Liver (tissue), 9 donors: ENCODE measurements around the gene FAM78A. TPM values are rescaled to one million over a fixed set of nuclear protein-coding genes. Genes with fewer than 3 reads are reported as not detected.

Experiments
- DNase-seq: peaks from one replicate; pipeline ENCODE4 v3.0.0-alpha.2; 2017; ENCODE audit warnings: low spot score
- H3K27ac ChIP-seq, 2 donors: one replicate each; pipeline ENCODE4 v1.7.0; 2013; ENCODE audit warnings: inconsistent platforms in 2 of 2, low read length in 2 of 2, control low read depth in 1 of 2, low read depth in 1 of 2, mild to moderate bottlenecking in 1 of 2
- H3K27me3 ChIP-seq, 4 donors: one replicate each; pipeline versions ENCODE4 v1.6.1 to v1.7.0; 2013; ENCODE audit warnings: low read length in 3 of 4, inconsistent platforms in 1 of 4, mild to moderate bottlenecking in 1 of 4, moderate library complexity in 1 of 4; ENCODE audit not compliant: control insufficient read depth in 4 of 4, insufficient read depth in 4 of 4
- H3K36me3 ChIP-seq, 4 donors: one replicate each; pipeline versions ENCODE4 v1.6.1 to v1.7.0; 2013; ENCODE audit warnings: low read length in 3 of 4, mild to moderate bottlenecking in 3 of 4, low read depth in 1 of 4, moderate library complexity in 1 of 4; ENCODE audit not compliant: control insufficient read depth in 4 of 4, insufficient read depth in 3 of 4
- H3K4me1 ChIP-seq, 4 donors: one replicate each; pipeline versions ENCODE4 v1.6.1 to v1.7.0; 2013; ENCODE audit warnings: low read length in 3 of 4, mild to moderate bottlenecking in 3 of 4, moderate library complexity in 1 of 4; ENCODE audit not compliant: control insufficient read depth in 4 of 4, insufficient read depth in 4 of 4
- H3K4me3 ChIP-seq, 3 donors: one replicate each; pipeline versions ENCODE4 v1.6.1 to v1.7.0; 2013; ENCODE audit warnings: low read length in 3 of 3, control low read depth in 1 of 3, low read depth in 1 of 3, mild to moderate bottlenecking in 1 of 3
- H3K9ac ChIP-seq, 2 donors: one replicate each; pipeline ENCODE4 v1.7.0; 2013; ENCODE audit warnings: low read length in 2 of 2, mild to moderate bottlenecking in 2 of 2, moderate library complexity in 2 of 2, control low read depth in 1 of 2, low read depth in 1 of 2
- H3K9me3 ChIP-seq, 4 donors: one replicate each; pipeline versions ENCODE4 v1.6.1 to v1.7.0; 2013; ENCODE audit warnings: low read length in 3 of 4; ENCODE audit not compliant: control insufficient read depth in 4 of 4
- ATF3 ChIP-seq: IDR thresholded peaks from 2 replicates; pipeline ENCODE4 v1.6.1; 2016; ENCODE audit warnings: antibody characterized with exemption
- EGR1 ChIP-seq, 2 donors: IDR thresholded peaks; 2 replicates each; pipeline ENCODE4 v1.6.1; 2016 to 2018; ENCODE audit warnings: antibody characterized with exemption in 2 of 2, low read depth in 2 of 2
- FOXA1 ChIP-seq: IDR thresholded peaks from 2 replicates; pipeline ENCODE4 v1.6.1; 2016; ENCODE audit warnings: antibody characterized with exemption
- FOXA2 ChIP-seq: IDR thresholded peaks from 2 replicates; pipeline ENCODE4 v1.6.1; 2016; ENCODE audit warnings: antibody characterized with exemption
- GABPA ChIP-seq, 2 donors: IDR thresholded peaks in 1 of 2; conservative IDR thresholded peaks in 1 of 2; 2 replicates each; pipeline ENCODE4 v1.6.1; 2016; ENCODE audit warnings: antibody characterized with exemption in 2 of 2, mild to moderate bottlenecking in 1 of 2, moderate library complexity in 1 of 2
- HNF4A ChIP-seq, 2 donors: conservative IDR thresholded peaks; 2 replicates each; pipeline ENCODE4 v1.6.1; 2016; ENCODE audit warnings: antibody characterized with exemption in 2 of 2, mild to moderate bottlenecking in 2 of 2
- HNF4G ChIP-seq: IDR thresholded peaks from 2 replicates; pipeline ENCODE4 v1.6.1; 2016; ENCODE audit warnings: antibody characterized with exemption
- JUND ChIP-seq, 2 donors: IDR thresholded peaks; 2 replicates each; pipeline ENCODE4 v1.6.1; 2016; ENCODE audit warnings: antibody characterized with exemption in 2 of 2
- MAX ChIP-seq: IDR thresholded peaks from 2 replicates; pipeline ENCODE4 v1.6.1; 2016; ENCODE audit warnings: antibody characterized with exemption
- NR2F2 ChIP-seq: IDR thresholded peaks from 2 replicates; pipeline ENCODE4 v1.6.1; 2016; ENCODE audit warnings: antibody characterized with exemption
- RAD21 ChIP-seq, 2 donors: IDR thresholded peaks; 2 replicates each; pipeline ENCODE4 v1.6.1; 2016; ENCODE audit warnings: antibody characterized with exemption in 2 of 2, mild to moderate bottlenecking in 2 of 2
- REST ChIP-seq: IDR thresholded peaks from 2 replicates; pipeline ENCODE4 v1.6.1; 2016; ENCODE audit warnings: antibody characterized with exemption, mild to moderate bottlenecking
- RXRA ChIP-seq, 2 donors: IDR thresholded peaks; 2 replicates each; pipeline ENCODE4 v1.6.1; 2017 to 2018; ENCODE audit warnings: antibody characterized with exemption in 2 of 2, mild to moderate bottlenecking in 1 of 2
- SP1 ChIP-seq: IDR thresholded peaks from 2 replicates; pipeline ENCODE4 v1.6.1; 2018; ENCODE audit warnings: antibody characterized with exemption, mild to moderate bottlenecking
- TAF1 ChIP-seq: conservative IDR thresholded peaks from 2 replicates; pipeline ENCODE4 v1.6.1; 2016; ENCODE audit warnings: antibody characterized with exemption, mild to moderate bottlenecking
- YY1 ChIP-seq: IDR thresholded peaks from 2 replicates; pipeline ENCODE4 v1.6.1; 2016; ENCODE audit warnings: antibody characterized with exemption, mild to moderate bottlenecking
- ZBTB33 ChIP-seq: IDR thresholded peaks from 2 replicates; pipeline ENCODE4 v1.6.1; 2016; ENCODE audit warnings: antibody characterized with exemption
- WGBS: extraction: QIAGEN DNeasy Blood & Tissue Kit; methylation state at CpG from one replicate; pipeline ENCODE4 v1.1.7; 2013; 5-methylcytosine and 5-hydroxymethylcytosine counted together
- polyA plus RNA-seq, 2 donors: library from polyadenylated mRNA; stranded (reverse) in 1 of 2; unstranded in 1 of 2; fragments of 200-250 nt in 1 of 2; fragments of >200 nt in 1 of 2; fragmentation: Nextera tagmentation in 1 of 2; extraction: Ambion mirVana in 1 of 2; gene quantifications; one replicate each; pipeline versions ENCODE4 v1.2.1 to v1.2.3, GENCODE V29; 2013 to 2015
- total RNA-seq, 2 donors: library from RNA; depleted of rRNA; stranded (reverse); fragments of >200 nt; gene quantifications; one replicate each; pipeline ENCODE4 v1.2.3, GENCODE V29; 2014
- TF ChIP-seq, protein P1 (sequence below): fragments of 150-350 bp; IDR thresholded peaks from 2 replicates; pipeline ENCODE4 v1.5.1; 2017; ENCODE audit warnings: improper control_type of control experiment, low read depth, low read length; ENCODE audit not compliant: missing input control
- donor health status: healthy.
- donor health status: healthy.
- donor health status: healthy.
- donor health status: healthy.
- donor health status: healthy.

FAM78A gene
- total and polyA plus RNA-seq, 4 donors: 0.25 to 6.6 (median 1.7) TPM

DNA sequence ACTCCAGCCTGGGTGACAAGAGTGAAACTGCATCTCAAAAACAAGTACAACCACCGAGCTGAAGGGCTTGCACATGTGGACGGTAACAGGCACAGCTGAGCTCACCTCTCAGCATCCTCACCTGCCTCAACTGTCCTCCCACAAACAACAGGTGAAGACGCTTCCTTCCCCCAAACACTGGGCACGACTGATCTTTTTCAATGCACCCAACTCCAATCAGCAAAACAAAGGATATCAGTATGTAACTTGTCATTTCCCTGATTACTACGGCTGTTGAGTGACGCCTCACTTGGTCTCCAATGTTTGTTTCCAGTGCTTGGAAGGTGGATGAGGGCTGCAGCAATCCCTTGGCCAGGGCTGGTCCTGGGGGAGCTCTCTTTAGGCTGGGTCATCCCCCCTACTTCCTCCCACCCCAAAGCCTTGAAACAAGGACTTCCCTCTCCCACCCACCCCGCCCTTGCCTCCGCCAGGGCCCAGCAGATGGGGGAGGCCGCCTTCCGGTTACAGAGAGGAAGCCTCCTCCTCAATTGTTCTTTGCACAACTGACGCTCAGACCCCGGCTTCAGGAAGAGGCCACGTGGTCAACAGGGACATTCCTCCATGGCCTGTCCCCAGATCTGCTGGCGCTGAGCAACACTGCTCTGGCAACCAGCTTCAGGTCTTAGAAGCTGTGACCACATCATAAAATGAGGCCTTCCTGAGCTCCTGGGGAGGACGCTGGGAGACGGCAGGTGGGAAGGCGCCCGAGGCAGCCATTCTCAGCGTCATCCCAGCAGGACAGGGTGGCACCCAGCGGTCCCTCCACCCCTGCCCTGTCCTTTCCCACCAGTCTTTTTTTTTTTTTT, 5.9 kb downstream of the FAM78A start:
- Histone ChIP-seq H3K27me3 (no peaks in the 10 kb centered on the region), H3K9ac (no peak overlapping the region), H3K4me1 (peaks cover 0 to 9% (median 0%) of the 10 kb centered on the region in 4 donors), H3K36me3 (no peaks in the 10 kb centered on the region), H3K9me3 (no peaks in the 10 kb centered on the region), H3K4me3 (no peak overlapping the region), H3K27ac (peak overlapping the region; percentile 56 to 68)
- 68% methylated on average over 20 of the region's 20 CpGs for WGBS
- DNase-seq: no peak
- no peak for TF ChIP-seq TAF1
- TF ChIP-seq YY1: peak; percentile 27
- TF ChIP-seq EGR1 (IDR thresholded peaks at IDR 0.05; ENCODE audit: low read depth in 2 of 2): no peak
- peak; percentile 33 for TF ChIP-seq SP1
- TF ChIP-seq GABPA (IDR thresholded peaks at IDR 0.05 in 1 of 2, conservative IDR thresholded peaks at IDR 0.05 in 1 of 2): peak in 1 of 2 donors; percentile 19

DNA sequence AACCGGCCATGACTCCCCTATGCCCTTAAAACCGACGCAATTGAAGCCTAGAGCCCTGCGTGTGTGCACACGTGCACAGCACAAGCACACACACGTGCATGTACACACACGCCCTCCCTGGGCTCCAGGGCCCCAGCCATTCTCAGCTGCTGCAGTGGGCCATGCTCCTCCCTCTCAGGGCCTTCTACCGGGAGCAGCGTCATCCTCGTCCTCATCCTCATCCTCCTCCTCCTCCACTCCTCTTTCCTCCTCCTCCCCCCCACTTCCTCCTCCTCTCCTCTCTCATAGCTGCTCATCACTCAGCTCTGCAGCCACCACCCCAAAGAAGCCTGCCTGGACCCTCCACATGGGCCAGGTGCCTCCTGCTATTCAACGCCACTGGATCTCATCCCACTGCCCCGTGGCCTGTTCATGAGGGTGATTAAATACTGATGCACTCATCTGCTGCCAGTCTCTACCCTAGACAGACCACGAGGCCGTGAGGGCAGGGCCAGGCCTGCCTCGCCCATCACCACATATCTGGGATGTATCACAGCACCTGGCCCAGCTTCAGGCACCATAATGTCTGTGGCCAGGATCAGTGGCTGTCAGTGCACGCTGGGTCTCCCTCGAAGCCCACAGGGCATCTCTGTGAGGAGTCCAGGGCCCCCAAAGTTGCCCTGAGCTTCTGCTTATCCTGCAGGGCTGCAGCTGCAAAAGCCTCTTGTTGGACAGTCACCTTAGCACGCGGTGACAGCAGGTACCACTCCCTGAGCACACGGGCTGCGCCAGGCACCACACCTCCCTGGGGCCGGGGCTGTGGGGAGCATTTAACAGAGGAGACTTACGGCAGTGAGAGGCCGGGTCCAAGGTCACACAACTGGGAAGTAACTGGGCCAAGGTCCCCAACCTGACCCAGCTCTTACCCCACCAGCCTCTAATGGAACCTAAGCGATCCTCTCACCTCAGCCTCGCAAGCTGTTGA, 9.8 kb downstream of the FAM78A start:
- DNase-seq: no peak
- H3K36me3 ChIP-seq: no peaks in the 10 kb centered on the region
- H3K27ac ChIP-seq: peak overlapping the region in 1 of 2 donors; percentile 35
- H3K9ac ChIP-seq: no peak overlapping the region
- no peak overlapping the region for H3K4me3 ChIP-seq
- H3K27me3 ChIP-seq: no peaks in the 10 kb centered on the region
- WGBS: 74% methylated on average over 26 of the region's 26 CpGs
- H3K9me3 ChIP-seq: no peaks in the 10 kb centered on the region
- H3K4me1 ChIP-seq: peaks cover 0 to 9% (median 0%) of the 10 kb centered on the region in 4 donors
- TF ChIP-seq HNF4A (conservative IDR thresholded peaks at IDR 0.05) (no peak), GABPA (IDR thresholded peaks at IDR 0.05 in 1 of 2, conservative IDR thresholded peaks at IDR 0.05 in 1 of 2) (no peak), HNF4G (no peak), RXRA (IDR thresholded peaks at IDR 0.05) (no peak), SP1 (no peak), REST (no peak), ZBTB33 (no peak), YY1 (no peak), RAD21 (IDR thresholded peaks at IDR 0.05) (no peak), FOXA2 (no peak), FOXA1 (no peak), TAF1 (no peak), NR2F2 (no peak), JUND (IDR thresholded peaks at IDR 0.05) (no peak), MAX (no peak), ATF3 (no peak), EGR1 (IDR thresholded peaks at IDR 0.05; ENCODE audit: low read depth in 2 of 2) (no peak)
- TF ChIP-seq, protein P1, sequence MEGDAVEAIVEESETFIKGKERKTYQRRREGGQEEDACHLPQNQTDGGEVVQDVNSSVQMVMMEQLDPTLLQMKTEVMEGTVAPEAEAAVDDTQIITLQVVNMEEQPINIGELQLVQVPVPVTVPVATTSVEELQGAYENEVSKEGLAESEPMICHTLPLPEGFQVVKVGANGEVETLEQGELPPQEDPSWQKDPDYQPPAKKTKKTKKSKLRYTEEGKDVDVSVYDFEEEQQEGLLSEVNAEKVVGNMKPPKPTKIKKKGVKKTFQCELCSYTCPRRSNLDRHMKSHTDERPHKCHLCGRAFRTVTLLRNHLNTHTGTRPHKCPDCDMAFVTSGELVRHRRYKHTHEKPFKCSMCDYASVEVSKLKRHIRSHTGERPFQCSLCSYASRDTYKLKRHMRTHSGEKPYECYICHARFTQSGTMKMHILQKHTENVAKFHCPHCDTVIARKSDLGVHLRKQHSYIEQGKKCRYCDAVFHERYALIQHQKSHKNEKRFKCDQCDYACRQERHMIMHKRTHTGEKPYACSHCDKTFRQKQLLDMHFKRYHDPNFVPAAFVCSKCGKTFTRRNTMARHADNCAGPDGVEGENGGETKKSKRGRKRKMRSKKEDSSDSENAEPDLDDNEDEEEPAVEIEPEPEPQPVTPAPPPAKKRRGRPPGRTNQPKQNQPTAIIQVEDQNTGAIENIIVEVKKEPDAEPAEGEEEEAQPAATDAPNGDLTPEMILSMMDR: no peak
